Testis (tissue), 2 donors: ENCODE results near the gene SLC38A10.

Experiments used
- POLR2A ChIP-seq: fragments of 450-650 bp; IDR thresholded peaks from one replicate; pipeline ENCODE4 v1.6.1; 2017; ENCODE audit warnings: antibody characterized with exemption, mild to moderate bottlenecking, moderate library complexity
- TF ChIP-seq, protein P1 (sequence below), 3 experiments: fragments of 450-650 bp in 2 of 3; fragments of 200-600 bp in 1 of 3; sonication (generic) in 1 of 3; IDR thresholded peaks; one replicate each; pipeline ENCODE4 v1.5.1; 2016 to 2019; ENCODE audit warnings: antibody characterized with exemption in 3 of 3, mild to moderate bottlenecking in 2 of 3, moderate library complexity in 1 of 3

DNA sequence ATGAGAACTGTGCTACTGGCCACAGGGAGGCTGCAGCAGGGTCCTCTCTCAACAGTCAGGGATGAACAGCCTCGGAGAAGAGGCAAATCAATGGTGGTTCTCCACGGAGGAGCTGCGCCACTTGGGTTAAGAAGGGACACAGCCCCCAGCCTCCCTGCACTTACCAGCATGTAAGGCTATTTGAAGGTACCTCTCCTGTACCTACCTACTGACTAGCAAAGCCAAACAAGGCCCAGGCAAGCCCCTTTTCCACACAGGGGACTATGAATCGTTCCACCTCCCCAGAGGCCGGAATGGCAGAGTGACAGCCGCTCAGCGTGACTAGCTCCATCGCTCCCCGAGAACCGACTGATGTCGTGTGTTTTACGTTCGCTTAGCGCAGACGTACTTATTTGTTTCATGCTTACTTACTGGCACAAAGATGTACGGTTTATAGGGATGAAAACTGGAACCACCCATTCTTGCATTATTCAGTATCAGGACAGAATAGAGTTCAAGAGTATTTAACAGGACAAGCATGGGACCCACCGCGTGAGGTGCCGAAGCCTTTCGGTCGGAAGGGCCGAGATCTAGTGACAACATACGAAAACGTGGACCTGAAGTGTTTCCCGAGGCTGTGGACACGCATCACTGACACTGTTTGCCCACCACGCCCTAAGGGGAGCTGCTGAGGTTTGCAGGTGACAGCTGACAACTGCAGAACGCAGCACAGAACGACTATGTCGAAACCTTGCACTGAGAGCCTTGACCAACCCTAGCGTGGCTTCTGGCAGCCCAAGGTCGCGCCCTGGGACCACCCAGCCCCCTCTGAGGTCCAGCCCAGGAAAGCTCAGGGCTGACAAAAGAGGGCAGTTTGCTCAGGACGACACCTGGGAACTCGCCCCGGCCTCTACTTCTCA, 57.3 kb downstream of the SLC38A10 start:
- TF ChIP-seq, protein P1, sequence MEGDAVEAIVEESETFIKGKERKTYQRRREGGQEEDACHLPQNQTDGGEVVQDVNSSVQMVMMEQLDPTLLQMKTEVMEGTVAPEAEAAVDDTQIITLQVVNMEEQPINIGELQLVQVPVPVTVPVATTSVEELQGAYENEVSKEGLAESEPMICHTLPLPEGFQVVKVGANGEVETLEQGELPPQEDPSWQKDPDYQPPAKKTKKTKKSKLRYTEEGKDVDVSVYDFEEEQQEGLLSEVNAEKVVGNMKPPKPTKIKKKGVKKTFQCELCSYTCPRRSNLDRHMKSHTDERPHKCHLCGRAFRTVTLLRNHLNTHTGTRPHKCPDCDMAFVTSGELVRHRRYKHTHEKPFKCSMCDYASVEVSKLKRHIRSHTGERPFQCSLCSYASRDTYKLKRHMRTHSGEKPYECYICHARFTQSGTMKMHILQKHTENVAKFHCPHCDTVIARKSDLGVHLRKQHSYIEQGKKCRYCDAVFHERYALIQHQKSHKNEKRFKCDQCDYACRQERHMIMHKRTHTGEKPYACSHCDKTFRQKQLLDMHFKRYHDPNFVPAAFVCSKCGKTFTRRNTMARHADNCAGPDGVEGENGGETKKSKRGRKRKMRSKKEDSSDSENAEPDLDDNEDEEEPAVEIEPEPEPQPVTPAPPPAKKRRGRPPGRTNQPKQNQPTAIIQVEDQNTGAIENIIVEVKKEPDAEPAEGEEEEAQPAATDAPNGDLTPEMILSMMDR (IDR thresholded peaks at IDR 0.05) = no peak
- no peak for TF ChIP-seq POLR2A
